Measurements from ENCODE around the gene C3orf52. TPM values are rescaled to one million over a fixed set of nuclear protein-coding genes. Genes with fewer than 3 reads are reported as not detected.

The C3orf52 gene, protein sequence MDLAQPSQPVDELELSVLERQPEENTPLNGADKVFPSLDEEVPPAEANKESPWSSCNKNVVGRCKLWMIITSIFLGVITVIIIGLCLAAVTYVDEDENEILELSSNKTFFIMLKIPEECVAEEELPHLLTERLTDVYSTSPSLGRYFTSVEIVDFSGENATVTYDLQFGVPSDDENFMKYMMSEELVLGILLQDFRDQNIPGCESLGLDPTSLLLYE
- total RNA-seq: 2.1 and 4.0 TPM in 2 replicates

DNA sequence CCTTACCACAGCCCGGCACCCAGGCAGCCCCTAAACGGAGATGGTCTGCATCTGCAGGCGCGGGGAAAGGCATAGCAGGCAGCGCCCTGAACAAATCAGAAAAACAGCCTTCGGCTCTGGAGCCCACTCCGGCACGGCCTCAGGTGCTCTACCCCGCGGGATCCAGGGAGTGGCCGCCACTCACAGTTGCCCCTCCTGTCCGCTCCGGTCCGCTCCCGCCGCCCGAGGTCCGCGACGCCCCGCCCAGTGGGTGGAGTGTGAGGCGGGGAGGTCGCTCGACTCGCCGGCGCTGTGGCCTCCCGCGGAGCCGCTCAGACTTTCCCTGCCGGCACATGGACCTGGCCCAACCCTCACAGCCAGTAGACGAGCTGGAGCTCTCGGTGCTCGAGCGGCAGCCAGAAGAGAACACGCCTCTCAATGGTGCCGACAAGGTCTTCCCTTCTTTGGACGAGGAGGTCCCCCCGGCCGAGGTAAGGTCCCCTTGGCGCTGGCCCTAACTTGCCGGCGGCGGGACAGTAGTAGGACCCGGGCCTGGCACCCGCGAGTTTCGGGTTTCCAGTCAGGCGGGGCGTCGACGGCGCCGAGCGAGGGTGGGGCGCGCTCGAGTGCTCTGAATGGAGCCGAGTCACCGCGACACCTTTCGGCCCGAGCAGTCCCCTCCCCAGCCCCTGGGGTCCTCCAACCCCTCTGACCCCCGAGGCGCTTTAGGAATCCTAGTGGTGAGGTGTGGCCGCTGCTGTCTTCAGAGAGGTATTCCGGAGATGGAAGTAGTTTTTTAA lies at the start of gene C3orf52:
TSS of gene C3orf52 (plus strand) at position 314 of the 779 bp plus-strand sequence. CDS start at position 333, 19 bp downstream.

DNA sequence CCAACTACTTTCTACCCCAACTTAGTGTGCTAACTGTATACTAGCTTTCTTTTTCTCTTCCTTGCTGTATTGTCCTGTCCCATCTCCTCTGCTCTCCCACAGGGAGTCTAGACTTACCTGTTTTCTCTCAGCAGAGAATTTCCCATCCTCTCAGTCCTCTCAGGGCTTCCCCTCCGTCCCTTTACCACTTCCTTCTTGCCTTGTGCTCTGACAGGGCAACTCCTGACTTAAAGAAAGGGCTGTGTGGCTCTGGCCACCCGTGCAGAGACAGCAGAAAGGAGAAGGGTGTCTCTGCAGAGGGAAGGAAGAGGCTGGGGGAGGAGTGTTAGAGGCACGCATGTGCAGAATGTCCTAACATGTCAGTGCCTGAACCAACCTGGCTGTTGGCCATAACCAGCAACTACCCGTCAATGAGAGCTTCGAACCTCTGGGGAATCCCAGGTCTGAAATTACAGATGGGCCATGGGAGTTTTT lies 46.8 kb downstream of the C3orf52 start, which contains the start of gene GCSAM:
TSS of gene GCSAM (minus strand) at position 274 of the 474 bp plus-strand sequence. CDS start at position 146, 128 bp downstream.

Other genes starting within 250 kb of the C3orf52 start
- 67.3 and 68.1 TPM in 2 replicates for gene PHLDB2, start 227.1 kb upstream of the C3orf52 start, total RNA-seq
- 29.4 and 31.8 TPM in 2 replicates for gene ABHD10, start 107.4 kb upstream of the C3orf52 start, total RNA-seq
- not detected in 2 replicates for gene TAGLN3, start 87.5 kb upstream of the C3orf52 start, total RNA-seq
- gene TMPRSS7, start 51.7 kb upstream of the C3orf52 start, total RNA-seq: not detected in 2 replicates
- not detected in 2 replicates for gene GCSAM, start 46.9 kb downstream of the C3orf52 start, total RNA-seq
- not detected in 2 replicates for gene SLC9C1, start 207.8 kb downstream of the C3orf52 start, total RNA-seq
- gene CD200, start 246.8 kb downstream of the C3orf52 start, total RNA-seq: 1.4 and 1.7 TPM in 2 replicates

Measured in mammary microvascular endothelial cell (primary cell).